Activated naive CD4-positive, alpha-beta T cell treated with anti-CD3 and anti-CD28 coated beads, Interleukin-2, amount 50 U/mL, for 16 hours (primary cell): ENCODE data around the gene HOXD8.

Experiments
- DNase-seq: peaks from one replicate; pipeline ENCODE4 v3.0.0-alpha.2; 2020

The HOXD8 gene

DNA sequence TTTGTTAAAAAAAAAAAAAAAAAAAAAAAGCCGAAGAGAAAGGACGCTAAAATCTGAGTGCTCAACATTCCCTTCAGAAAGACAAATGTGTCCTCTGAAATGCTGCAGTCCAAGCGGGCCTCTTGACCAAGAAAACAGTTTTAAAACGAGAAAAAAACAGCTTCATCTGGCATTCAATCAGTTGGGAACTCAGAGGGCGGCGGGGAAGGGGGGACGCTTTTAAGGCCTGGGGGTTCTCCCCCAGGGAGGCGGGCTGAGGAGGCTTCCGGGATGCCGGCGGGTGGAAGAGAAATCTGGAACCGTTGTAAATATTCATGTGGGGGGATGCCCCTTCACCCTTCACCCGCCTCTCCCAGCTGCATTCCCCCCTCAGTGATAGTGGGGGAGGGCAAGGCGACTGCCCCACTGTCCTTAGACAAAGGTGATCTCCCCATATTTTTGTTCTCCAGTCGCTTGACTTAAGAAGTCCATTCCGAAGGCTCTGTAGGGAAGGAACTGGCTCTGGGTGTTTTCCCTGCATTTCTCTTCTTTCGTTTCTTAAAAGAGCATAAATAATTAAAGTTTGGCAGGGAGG lies 25.7 kb upstream of the HOXD8 start:
- no peak for DNase-seq

DNA sequence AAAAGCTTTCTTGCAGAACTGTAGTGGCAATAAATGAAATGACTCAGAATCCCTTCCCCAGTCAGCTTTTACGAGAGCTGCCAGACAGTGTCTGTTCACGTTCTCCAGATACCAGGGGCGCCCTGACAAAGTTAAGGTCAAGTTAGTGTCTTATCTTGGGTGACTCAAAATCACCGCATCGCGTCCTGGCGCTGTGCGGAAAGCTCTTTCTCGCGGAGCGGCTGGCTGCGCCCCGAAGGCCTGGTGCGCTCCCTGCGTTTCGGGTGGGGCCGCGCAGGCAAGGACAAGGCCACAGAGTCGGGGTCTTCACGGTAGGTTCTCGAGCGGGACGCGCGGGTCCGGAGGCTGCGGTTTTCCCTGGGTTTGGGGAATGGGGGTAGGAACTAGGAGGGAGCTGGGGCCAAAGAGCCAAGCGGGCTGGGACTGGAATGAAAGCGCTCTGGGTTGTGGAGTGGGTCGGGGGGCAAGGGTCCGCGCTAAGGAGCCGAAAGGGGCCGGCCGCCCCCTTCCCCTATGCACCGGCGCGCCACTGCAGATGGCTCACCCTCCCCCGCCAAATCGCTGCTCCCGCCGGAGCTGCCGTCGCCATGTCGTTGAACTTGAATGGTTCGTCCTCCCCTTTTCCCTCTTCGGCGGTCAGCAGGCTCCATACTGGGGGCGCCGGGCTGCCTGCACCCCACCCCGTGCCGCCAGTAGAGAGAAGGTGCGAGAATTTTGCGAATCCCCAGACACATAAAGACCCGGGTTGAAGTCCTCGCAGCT lies 25.0 kb upstream of the HOXD8 start:
- DNase-seq = no peak

DNA sequence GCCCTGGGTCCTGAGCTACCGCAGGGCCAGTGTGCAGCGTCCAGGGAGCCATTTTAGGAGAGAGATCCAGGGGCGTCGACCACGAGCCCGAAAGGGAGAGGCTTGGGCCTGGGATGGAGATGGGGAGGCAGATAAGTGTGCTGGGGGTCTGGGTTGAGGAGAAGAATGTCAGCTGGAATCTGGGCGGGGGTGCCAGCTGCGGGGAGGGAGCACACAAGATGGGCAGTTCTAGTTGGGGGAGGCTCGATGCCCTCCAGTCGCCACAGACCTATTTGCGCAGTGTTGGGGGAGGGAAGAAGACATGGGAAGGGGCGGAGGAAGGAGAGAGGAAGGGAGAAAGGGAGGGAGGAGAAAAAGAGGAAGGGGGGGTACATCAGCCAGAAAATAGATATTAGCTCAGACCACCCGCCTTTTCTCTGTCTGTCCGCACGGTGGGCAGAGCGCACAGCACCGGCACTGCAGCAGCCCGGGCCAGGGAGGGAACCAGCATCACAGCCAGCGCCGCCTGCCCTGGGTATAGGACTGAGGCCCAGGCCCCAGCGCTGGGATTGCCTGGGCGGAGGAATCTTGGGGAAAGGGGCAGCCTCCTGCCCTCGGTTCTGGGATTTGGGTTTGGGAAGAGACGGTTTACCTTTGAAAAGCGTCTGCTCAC lies 24.3 kb upstream of the HOXD8 start:
- DNase-seq = no peak

GRCh38 chr2:176105730-176106580 lies 23.6 kb upstream of the HOXD8 start:
- DNase-seq = no peak

- DNase-seq = no peak
These were observed 22.6 kb upstream of the HOXD8 start, which contains the start of gene HOXD11 for GRCh38 chr2:176106581-176107539. Gene HOXD11, plus strand, starts transcription at chr2:176107280. Its CDS starts 76 bp downstream, at chr2:176107356.

- DNase-seq = no peak
These were observed 21.7 kb upstream of the HOXD8 start for GRCh38 chr2:176107731-176108181.

- DNase-seq = no peak
These were observed 20.2 kb upstream of the HOXD8 start for GRCh38 chr2:176109192-176109901.

GRCh38 chr2:176109946-176110345 lies 19.6 kb upstream of the HOXD8 start:
- DNase-seq = no peak

DNA sequence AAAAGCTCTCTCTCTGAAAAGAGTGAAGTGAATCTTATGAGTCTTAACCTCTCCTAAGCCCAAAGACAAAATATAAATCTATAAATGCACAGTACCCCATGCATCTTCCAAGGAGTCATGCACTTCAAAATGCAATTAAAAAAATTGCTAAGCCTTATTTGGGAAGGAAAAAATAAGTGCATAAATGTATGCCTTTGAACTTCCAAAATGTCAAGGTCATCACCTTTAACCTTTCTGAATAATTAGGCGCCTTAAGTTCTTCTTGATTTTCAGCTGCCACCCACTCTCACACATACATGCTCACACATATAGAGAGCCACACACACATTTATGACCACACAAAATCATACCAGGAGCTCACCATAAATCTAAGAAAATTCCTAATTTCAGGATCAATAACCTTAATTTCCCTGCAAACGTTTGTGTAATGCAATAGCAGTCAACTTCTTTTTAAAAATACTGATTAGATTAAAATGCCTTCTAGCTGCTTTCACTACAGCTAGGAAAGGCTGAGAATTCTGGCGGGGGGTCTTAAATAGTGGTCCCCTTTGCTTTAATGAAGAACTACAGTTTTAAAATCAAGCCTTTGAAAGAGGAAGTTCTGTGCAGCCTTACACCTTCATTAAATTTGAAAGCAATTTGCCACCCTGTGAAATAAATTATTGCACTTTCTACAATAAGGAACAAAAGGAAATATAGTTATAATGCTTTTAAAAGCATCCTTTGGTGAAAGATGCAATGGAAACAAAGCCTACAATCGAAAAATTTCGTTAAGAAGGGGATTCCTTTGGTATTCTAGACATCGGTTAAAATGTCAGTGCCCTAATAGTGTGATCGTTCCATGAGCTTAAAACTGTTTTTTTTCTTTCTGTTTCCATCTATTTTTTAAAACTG lies 18.8 kb upstream of the HOXD8 start:
- no peak for DNase-seq

GRCh38 chr2:176111309-176111663 lies 18.2 kb upstream of the HOXD8 start:
- DNase-seq = no peak

DNA sequence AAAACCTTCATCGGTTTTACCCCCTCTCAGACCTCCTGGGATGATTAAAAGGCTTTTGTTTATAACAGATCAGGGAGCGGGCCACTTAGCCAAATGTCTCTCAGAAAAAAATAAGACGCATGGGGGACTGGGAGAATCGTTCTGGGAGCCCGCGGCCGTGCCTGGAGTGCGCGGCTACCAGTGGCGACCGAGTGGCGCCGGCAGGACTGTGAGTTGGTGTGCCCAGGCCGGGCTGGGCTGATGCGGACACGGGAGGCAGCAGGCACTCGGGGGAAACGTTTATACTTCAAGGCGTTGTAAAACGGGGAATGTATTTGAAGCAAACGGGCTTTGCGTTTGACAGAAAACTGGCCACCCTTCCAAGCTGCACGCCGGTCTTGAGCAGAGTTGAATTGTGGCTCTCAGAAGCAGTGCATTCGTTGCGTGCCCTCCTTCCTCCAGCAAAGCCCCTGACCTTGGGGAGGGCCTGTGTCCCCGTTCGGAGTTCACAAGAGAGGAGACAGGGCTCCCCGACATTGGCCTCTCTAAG lies 17.6 kb upstream of the HOXD8 start:
- no peak for DNase-seq

DNA sequence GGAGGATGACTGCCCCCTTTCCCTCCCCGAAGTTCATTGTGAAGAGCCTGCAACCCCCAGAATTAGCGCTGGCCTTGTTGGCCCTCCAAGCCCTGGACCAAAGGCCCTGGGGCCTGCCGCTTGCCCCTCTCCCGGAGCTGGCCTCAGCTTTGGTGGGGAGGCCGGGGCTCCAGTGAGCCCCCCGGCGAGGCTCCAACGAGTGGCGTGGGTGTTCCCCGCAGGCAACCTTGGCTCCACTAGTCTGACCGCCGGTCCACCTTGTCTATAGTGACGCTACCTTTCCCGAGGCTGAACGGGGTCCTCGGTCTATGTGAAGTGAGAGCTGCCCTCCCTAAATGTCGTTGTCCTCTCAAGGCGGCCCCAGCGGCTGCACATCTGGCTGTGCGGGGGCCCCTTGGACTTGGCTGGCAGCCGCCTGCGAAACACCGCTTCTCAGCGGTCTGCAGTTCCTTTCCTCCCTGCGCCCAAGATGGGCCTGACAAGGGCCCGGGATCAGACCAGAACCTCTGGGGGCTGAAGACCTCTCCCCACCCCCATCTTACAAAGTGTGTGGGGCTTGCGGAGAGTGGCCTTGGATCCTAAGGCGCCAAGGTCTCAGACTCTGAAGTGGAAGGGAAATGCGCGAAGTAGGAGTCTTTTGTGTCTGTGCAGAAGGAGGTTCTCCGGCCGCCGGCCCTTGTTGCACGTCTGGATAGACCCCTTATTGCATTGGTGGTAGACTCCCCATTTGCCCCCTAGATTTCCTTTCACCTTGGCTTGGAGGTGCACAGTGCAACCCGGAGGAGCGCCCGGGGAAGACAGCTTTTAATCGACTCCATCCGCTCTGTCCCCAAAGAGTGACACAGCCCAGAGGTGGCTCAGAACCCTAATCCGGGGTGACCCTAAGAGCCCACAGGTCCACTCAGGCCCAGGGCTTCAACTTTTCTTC lies 16.9 kb upstream of the HOXD8 start:
- DNase-seq = no peak

- DNase-seq = no peak
These were observed 15.2 kb upstream of the HOXD8 start for GRCh38 chr2:176114120-176114929.

DNA sequence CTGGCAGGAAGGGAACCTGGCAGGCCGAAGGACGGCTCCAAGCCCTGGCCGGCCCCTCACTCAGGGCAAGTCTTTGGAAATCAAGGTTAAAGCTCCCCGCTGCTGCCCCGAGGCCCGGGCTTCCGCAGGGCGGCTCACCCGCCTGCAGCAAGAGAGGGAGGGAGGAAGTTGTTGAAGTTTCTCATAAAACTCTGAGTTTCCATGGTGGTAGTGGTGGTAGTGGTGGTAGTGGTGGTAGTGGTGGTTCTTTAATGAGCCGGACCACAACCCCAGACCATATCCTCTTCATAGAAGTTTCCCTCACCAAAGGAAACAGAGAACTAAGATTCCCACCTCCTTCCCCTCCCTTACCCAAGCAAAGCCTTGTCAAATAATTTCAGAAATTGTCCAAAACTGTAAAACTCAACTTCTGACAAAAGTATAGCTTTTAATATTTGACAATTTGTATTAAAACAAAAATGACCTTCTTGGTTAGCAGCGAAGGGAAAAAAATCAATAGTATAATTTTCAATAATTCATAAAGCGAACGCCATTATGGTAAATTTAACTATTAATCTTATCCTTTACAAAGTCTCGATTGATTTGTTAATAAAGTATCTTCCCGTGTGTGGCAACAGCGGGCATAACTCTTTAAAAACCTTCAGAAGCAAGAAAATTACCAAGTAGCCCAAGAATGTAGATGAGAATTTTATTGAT lies 14.4 kb upstream of the HOXD8 start:
- no peak for DNase-seq

DNA sequence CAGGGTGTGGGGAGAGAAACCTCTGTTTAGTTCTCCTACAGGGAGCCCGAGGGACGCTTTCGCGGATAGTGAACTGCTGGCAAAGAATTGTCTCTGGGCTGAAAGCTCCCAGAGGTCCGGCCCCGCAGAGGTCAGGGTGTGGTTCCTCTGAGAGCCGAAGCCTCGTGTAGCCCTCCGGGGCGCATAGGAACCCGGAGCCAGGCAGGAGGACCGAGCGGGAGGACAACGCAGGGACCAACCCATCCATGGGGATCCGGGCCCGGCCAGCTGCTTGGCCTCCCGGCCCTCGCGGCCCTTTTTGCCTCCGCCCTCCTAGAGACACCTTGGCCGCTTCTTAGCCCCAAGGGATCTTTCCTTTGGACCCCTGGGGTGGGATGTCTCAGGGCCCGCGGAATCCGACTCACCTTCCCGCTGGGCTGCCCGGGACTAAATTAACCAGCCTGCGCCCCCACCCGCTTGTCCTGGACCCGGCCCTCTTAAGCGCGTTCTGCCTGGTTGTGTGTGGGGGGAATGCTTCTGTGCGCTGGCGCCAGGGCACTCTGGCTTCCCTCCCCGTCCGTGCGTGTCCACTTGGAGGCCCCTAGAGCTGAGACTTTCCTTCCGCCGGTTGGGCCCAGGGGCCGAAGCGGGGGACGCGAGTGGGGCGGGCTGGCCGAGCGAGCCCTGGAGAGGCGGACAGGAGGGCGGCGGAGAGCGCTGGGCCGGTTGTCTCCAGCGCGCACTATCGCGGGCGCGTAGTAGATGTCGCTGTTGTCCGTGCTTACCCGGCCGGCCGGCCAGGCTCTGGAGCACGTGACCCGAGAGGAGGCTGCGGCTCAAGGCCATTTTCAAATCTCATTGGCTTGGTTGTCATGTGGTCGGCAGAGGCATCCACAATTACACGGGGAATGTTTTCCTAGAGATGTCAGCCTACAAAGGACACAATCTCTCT lies 13.4 kb upstream of the HOXD8 start, which contains the start of gene HOXD10:
HOXD10 (plus strand) TSS at position 896 of the 931 bp plus-strand sequence. CDS start 56 bp downstream, outside the sequence.
- no peak for DNase-seq
